ENCODE measurements around the gene GRAMD4. TPM values are rescaled to one million over a fixed set of nuclear protein-coding genes. Genes with fewer than 3 reads are reported as not detected.
"Not testable (repeated sequence)": the region's sequence is repeated elsewhere in the genome, so short reads cannot be mapped to it uniquely, and the experiment has no call there.

Gene GRAMD4
- total and polyA plus RNA-seq, 2 experiments from 2014 or later: 21.8 to 31.0 TPM

GRCh38 chr22:46633334-46633890 lies 13.2 kb downstream of the GRAMD4 start:
- 96% methylated on average over 9 of the region's 10 CpGs for WGBS (ENCODE audit: low lambda C conversion rate, missing lambda C conversion rate)
- Histone ChIP-seq H3K4me3 (no peak overlapping the region), H3K27me3 (no peaks in the 10 kb centered on the region), H3K4me1 (ENCODE audit: insufficient read depth) (peaks cover 18% of the 10 kb centered on the region), H3K36me3 (replicated peaks; ENCODE audit: insufficient read depth, low read depth) (no peaks in the 10 kb centered on the region), H3K27ac (peak overlapping the region; percentile 90), H4K20me1 (ENCODE audit: insufficient read depth, poor library complexity, severe bottlenecking) (no peaks in the 10 kb centered on the region), H3K9me2 (replicated peaks; ENCODE audit: insufficient read depth) (no peaks in the 10 kb centered on the region), H3K9me3 (ENCODE audit: low read depth) (no peaks in the 10 kb centered on the region), H2AFZ (no peak overlapping the region), H3K79me2 (peaks cover 2% of the 10 kb centered on the region), H3K4me2 (no peak overlapping the region)
- no peak for DNase-seq (ENCODE audit: low spot score)
- no peak for TF ChIP-seq EZH2phosphoT487 (IDR thresholded peaks at IDR 0.05; ENCODE audit: low read depth, severe bottlenecking, unreplicated experiment)
- TF ChIP-seq CTCF (IDR thresholded peaks at IDR 0.05; ENCODE audit: poor library complexity): no peak
- TF ChIP-seq EZH2 (IDR thresholded peaks at IDR 0.05; ENCODE audit: borderline replicate concordance): no peak

DNA sequence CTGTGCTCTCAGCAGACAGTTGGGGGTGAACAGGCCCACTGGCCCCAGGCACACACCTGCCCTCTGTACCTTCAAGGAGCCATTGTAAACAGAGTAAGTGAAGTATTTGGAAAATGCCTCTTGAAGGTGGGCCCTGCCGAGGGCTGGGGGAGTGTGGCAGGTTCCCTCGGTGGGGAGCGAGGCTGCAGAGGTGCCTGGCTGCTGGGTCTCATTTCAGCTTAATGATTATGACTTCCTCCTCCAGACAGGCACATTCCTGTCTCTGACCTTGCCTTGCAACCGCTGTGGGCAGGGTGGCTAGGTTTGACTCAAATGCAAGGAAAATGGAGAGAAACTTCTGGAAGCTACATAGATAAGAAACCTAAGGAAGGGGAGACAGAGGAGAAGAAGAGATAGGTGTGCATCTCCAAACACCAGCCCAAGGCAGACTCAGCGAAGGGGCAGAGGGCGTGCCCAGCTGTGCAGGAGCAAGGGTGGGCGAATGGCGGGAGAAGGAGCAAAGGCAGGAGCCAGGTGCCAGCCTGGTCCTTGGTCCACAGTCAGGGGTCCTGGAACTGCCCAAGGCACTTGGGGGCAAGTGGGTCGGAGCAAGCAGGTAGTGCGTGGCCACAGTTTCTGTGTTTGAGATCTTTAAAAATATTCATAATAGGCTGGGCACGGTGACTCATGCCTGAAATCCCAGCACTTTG lies 14.0 kb downstream of the GRAMD4 start:
- no peaks in the 10 kb centered on the region for H4K20me1 ChIP-seq (ENCODE audit: insufficient read depth, poor library complexity, severe bottlenecking)
- no peaks in the 10 kb centered on the region for H3K27me3 ChIP-seq
- no peak overlapping the region for H2AFZ ChIP-seq
- WGBS (ENCODE audit: low lambda C conversion rate, missing lambda C conversion rate): 68% methylated on average over 11 of the region's 11 CpGs
- TF ChIP-seq EZH2 (IDR thresholded peaks at IDR 0.05; ENCODE audit: borderline replicate concordance) (no peak), CTCF (IDR thresholded peaks at IDR 0.05; ENCODE audit: poor library complexity) (no peak), EZH2phosphoT487 (IDR thresholded peaks at IDR 0.05; ENCODE audit: low read depth, severe bottlenecking, unreplicated experiment) (no peak)
- no peaks in the 10 kb centered on the region for H3K9me3 ChIP-seq (ENCODE audit: low read depth)
- no peak overlapping the region for H3K4me2 ChIP-seq
- peak overlapping the region; percentile 90 for H3K27ac ChIP-seq
- peaks cover 22% of the 10 kb centered on the region for H3K4me1 ChIP-seq (ENCODE audit: insufficient read depth)
- peaks cover under 1% of the 10 kb centered on the region for H3K79me2 ChIP-seq
- DNase-seq (ENCODE audit: low spot score): no peak
- no peaks in the 10 kb centered on the region for H3K9me2 ChIP-seq (replicated peaks; ENCODE audit: insufficient read depth)
- H3K36me3 ChIP-seq (replicated peaks; ENCODE audit: insufficient read depth, low read depth): no peaks in the 10 kb centered on the region
- no peak overlapping the region for H3K4me3 ChIP-seq

DNA sequence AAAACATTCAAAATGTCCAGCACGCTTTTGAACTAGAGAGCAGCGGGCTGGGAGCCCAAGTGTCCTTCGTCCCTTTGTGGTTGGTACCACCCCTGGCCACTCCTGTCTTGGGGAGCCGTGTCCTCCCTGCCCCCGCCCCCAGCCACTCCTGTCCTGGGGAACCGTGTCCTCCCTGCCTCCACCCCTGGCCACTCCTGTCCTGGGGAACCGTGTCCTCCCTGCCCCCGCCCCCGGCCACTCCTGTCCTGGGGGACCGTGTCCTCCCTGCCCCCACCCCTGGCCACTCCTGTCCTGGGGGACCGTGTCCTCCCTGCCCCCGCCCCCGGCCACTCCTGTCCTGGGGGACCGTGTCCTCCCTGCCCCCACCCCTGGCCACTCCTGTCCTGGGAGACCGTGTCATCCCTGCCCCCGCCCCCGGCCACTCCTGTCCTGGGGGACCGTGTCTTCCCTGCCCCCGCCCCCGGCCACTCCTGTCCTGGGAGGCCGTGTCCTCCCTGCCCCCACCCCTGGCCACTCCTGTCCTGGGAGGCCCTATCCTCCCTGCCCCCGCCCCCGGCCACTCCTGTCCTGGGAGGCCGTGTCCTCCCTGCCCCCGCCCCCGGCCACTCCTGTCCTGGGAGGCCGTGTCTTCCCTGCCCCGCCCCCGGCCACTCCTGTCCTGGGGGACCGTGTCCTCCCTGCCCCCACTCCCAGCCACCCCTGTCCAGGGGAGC lies 14.9 kb downstream of the GRAMD4 start:
- H2AFZ ChIP-seq; H3K4me3 ChIP-seq; H3K9me3 ChIP-seq (ENCODE audit: low read depth); H3K27me3 ChIP-seq; H4K20me1 ChIP-seq (ENCODE audit: insufficient read depth, poor library complexity, severe bottlenecking); H3K79me2 ChIP-seq; H3K36me3 ChIP-seq (replicated peaks; ENCODE audit: insufficient read depth, low read depth); H3K9me2 ChIP-seq (replicated peaks; ENCODE audit: insufficient read depth): not testable (repeated sequence)
- DNase-seq (ENCODE audit: low spot score): peak; percentile 95
- Histone ChIP-seq H3K27ac (peak overlapping the region; percentile 90), H3K4me2 (peak overlapping the region; percentile 31), H3K4me1 (ENCODE audit: insufficient read depth) (peaks cover 22% of the 10 kb centered on the region)
- 47% methylated on average over 9 of the region's 30 CpGs for WGBS (ENCODE audit: low lambda C conversion rate, missing lambda C conversion rate)

GRCh38 chr22:46635756-46636155 lies 15.6 kb downstream of the GRAMD4 start:
- Histone ChIP-seq H3K36me3 (replicated peaks; ENCODE audit: insufficient read depth, low read depth) (no peaks in the 10 kb centered on the region), H3K27ac (peak overlapping the region; percentile 90), H3K9me3 (ENCODE audit: low read depth) (no peaks in the 10 kb centered on the region), H4K20me1 (ENCODE audit: insufficient read depth, poor library complexity, severe bottlenecking) (no peaks in the 10 kb centered on the region), H2AFZ (no peak overlapping the region), H3K4me3 (no peak overlapping the region), H3K79me2 (no peaks in the 10 kb centered on the region), H3K9me2 (replicated peaks; ENCODE audit: insufficient read depth) (no peaks in the 10 kb centered on the region), H3K4me1 (ENCODE audit: insufficient read depth) (peaks cover 22% of the 10 kb centered on the region), H3K27me3 (no peaks in the 10 kb centered on the region), H3K4me2 (peak overlapping the region; percentile 31)
- WGBS (ENCODE audit: low lambda C conversion rate, missing lambda C conversion rate): 55% methylated on average over 11 of the region's 11 CpGs
- peak; percentile 17 for TF ChIP-seq CTCF (IDR thresholded peaks at IDR 0.05; ENCODE audit: poor library complexity)
- no peak for TF ChIP-seq EZH2phosphoT487 (IDR thresholded peaks at IDR 0.05; ENCODE audit: low read depth, severe bottlenecking, unreplicated experiment)
- DNase-seq (ENCODE audit: low spot score): peak; percentile 68
